ENCODE data around the gene ATP10B.
"Not testable (repeated sequence)": the region's sequence is repeated elsewhere in the genome, so short reads cannot be mapped to it uniquely, and the experiment has no call there.

Gene ATP10B, protein sequence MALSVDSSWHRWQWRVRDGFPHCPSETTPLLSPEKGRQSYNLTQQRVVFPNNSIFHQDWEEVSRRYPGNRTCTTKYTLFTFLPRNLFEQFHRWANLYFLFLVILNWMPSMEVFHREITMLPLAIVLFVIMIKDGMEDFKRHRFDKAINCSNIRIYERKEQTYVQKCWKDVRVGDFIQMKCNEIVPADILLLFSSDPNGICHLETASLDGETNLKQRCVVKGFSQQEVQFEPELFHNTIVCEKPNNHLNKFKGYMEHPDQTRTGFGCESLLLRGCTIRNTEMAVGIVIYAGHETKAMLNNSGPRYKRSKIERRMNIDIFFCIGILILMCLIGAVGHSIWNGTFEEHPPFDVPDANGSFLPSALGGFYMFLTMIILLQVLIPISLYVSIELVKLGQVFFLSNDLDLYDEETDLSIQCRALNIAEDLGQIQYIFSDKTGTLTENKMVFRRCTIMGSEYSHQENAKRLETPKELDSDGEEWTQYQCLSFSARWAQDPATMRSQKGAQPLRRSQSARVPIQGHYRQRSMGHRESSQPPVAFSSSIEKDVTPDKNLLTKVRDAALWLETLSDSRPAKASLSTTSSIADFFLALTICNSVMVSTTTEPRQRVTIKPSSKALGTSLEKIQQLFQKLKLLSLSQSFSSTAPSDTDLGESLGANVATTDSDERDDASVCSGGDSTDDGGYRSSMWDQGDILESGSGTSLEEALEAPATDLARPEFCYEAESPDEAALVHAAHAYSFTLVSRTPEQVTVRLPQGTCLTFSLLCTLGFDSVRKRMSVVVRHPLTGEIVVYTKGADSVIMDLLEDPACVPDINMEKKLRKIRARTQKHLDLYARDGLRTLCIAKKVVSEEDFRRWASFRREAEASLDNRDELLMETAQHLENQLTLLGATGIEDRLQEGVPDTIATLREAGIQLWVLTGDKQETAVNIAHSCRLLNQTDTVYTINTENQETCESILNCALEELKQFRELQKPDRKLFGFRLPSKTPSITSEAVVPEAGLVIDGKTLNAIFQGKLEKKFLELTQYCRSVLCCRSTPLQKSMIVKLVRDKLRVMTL (N-terminal part only)

GRCh38 chr5:160852049-160852448 lies at the start of gene ATP10B:
ATP10B (minus strand) TSS chr5:160852211; CDS start chr5:160688074, 164,137 bp downstream.
- no peak for DNase-seq

DNA sequence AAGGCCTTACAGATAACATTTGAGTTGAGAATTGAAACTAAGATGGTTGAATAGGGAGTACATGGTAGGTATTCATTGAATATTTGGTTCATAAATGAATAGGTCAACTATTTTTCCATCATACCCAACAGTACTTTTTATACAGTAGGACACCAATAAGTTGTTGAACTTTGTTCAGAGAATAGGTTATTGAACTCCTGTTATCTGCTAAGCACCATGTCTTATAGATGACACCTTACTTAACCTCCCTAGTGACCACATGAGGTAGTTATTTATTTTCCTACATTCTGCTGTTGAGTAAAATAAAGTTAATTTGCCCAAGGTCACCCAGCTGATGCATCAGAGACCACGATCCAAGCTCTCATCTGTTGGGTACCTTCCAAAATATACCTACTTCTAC lies 49.6 kb upstream of the ATP10B start:
- DNase-seq: no peak

GRCh38 chr5:160899735-160900134 lies 47.7 kb upstream of the ATP10B start:
- DNase-seq: no peak

- DNase-seq: not testable (repeated sequence)
Measured at GRCh38 chr5:160893180-160893964, 41.4 kb upstream of the ATP10B start.

GRCh38 chr5:160887780-160888179 lies 35.8 kb upstream of the ATP10B start:
- no peak for DNase-seq

DNA sequence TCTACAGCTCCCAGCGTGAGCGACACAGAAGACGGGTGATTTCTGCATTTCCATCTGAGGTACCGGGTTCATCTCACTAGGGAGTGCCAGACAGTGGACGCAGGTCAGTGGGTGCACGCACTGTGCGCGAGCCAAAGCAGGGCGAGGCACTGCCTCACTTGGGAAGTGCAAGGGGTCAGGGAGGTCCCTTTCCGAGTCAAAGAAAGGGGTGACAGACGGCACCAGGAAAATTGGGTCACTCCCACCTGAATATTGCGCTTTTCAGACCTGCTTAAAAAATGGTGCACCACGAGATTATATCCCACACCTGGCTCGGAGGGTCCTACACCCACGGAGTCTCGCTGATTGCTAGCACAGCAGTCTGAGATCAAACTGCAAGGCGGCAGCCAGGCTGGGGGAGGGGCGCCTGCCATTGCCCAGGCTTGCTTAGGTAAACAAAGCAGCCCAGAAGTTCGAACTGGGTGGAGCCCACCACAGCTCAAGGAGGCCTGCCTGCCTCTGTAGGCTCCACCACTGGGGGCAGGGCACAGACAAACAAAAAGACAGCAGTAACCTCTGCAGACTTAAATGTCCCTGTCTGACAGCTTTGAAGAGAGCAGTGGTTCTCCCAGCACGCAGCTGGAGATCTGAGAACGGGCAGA lies 21.7 kb upstream of the ATP10B start:
- DNase-seq: not testable (repeated sequence)

DNA sequence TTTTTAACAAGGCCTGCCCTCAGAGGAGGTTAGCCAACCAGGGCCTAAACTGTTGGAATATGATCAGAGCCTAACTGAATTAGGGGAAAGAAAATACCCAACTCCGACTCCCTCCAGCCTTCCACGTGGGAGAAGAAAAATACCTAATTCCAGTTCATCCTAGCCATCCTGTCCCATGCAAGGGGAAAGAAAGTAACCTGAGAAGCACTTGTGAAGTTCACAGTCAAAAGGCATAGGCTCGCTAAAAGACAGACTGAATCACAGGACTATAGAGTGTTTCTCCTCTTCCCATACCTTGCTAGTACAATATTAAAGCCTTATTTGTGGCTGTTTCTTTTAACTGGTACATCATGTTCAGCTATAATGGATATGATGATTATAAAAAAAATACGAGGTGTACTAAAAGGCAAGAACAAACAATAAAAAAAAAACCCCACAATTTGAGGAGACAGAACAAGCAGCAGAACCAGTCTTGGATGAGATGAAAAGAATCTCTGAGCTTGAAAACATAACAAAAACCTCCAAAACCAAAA lies 18.0 kb upstream of the ATP10B start:
- no peak for DNase-seq

DNA sequence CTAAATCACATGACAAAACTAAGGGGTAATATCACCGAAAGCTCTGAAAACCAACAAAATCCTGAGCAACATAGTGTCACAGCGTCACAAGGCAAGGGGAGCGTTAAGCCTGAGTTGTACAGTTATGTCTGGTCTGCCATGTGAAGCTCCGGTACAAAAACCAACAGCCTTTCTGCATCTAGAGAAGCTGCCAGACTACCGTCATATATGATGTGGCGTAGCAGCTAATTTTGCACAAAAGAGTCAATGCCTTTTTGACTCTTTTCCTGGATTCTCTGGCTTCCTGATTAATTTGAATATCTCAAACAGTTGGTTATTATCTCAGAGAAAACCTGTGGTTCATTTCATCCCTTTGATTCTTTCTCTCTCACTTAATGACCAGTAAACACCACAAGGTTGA lies 16.0 kb upstream of the ATP10B start:
- no peak for DNase-seq

DNA sequence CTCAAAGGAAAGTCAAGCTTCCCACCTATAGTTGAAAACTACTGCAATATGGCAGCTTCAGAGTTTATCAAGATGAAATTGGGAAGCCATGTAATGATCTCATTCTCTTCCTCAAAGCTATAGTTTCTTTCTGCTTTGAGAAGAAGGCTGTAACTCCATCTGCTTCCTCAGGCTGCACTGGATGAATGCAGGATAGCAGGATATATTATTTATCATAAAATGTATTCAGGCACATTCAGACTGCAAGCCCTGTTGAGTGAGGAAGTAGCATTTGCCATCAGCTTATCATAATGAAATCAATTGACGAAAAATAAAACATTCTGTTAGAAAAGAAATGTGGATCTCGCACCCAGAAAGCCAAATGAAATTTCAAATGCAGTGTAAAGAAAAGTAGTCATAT lies 560 bp downstream of the ATP10B start:
- no peak for DNase-seq

DNA sequence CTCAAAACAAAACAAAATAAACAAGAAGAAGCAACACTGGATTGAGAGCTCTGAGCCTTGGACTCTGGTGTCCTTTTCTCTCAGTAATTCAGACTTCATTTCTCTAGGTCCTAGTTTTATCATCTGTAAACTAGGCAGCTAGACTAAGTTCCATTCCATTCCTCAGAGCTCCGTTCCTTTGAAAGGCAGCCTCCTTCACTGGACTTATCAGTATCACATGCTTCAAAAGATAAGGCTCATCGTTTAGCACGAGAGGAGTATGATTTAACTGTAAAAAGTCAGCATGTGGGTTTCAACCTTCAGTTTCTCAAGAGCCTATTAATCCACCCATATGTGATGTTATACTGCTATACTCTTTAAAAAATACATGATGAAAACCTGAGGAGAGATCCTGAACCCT lies 1.6 kb downstream of the ATP10B start:
- DNase-seq: no peak

GRCh38 chr5:160847526-160848085 lies 4.4 kb downstream of the ATP10B start:
- no peak for DNase-seq

- no peak for DNase-seq
Measured at GRCh38 chr5:160846642-160847041, 5.4 kb downstream of the ATP10B start.

GRCh38 chr5:160844177-160844576 lies 7.8 kb downstream of the ATP10B start:
- no peak for DNase-seq

DNA sequence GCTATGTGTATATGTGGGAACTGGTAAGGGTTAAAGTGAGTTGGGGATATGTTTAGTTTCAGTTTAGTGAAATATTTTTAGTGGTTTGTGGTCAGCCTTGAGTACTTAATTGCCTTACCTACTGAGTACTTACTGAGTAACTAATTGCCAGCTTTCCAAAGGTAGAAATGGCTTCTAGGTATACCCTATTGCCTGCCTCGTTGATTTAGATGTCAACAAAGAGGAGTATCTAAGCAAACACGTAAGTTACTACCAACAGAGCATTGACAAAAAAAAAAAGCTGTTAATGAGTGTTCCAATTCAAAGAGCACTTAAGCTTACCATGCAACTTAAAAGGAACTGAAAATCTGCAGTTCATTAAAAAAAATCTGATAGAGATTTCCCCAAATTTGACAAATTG lies 8.8 kb downstream of the ATP10B start:
- DNase-seq: peak; percentile 22

DNA sequence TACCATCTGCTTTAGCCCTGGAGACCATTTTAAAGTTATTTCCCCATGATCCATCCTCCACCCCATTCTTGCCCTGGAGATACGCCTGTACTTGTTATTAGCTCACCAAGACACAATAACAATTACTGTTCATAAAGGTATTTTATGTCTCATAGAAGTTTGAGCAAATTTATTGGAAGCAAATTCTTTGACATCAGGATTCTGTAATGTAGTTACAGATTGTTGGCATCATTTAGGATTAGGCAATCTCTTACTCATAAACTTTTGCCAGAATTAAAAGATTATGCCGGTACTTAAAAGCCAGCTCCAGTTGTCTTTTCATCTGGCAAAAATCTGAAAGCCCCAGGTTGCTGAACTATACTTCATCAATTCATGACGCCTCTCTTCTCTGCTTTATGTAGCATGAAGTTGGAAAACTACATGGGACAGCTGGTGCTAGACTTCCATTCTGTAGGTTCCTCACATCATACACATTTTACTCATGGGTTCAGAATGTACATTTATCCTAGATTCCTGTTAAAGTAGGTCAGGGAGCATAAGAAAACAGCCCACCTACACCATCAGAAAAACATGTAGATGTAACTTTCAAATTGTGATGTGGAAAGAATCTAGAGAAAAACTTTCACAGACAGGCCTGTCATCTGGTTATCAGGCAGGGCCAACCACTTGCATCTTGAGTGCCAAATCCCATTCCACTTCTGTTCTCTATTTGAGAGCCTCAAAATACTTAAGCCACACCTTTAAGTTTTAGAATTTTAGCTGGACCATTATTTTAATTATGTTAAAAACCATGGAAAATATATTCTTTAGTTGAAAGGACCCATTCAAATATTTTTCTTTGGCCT lies 14.0 kb downstream of the ATP10B start:
- no peak for DNase-seq

GRCh38 chr5:160837211-160837610 lies 14.8 kb downstream of the ATP10B start:
- no peak for DNase-seq

- DNase-seq: no peak
Measured at GRCh38 chr5:160835818-160836528, 16.0 kb downstream of the ATP10B start.

DNA sequence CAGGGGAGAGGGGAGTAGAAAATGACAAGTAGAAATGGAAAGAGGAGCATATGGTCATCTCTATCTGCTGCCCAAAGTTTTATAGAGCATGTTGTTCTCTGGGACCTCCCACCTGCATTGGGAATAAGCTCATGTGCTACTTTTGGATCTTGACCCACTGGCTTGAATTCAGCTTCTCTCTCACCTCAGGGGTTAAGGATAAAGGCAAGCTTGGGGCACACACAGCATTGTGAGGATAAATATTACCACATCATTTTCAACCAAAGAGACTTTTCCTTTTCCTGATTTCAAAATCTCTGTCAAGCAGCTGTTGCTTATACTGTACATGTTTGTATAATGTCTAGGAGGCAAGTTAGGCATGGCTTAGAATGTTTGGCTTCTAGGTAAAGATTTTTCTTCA lies 16.6 kb downstream of the ATP10B start:
- DNase-seq: no peak

- no peak for DNase-seq
Measured at GRCh38 chr5:160833806-160834205, 18.2 kb downstream of the ATP10B start.

GRCh38 chr5:160831801-160832200 lies 20.2 kb downstream of the ATP10B start:
- DNase-seq: no peak
